GM18870 (cell line): Measurements from ENCODE around the gene PARD6G.
A peak's percentile ranks its signal among the peaks of the same experiment; 100 is the strongest.

ENCODE experiments used
- ATAC-seq: cut with Tn5 transposase; IDR thresholded peaks from one replicate; pipeline ENCODE4 v1.9.1; 2021; ENCODE audit warnings: moderate library complexity; ENCODE audit not compliant: unreplicated experiment

Gene PARD6G

GRCh38 chr18:80115035-80115434, 132.3 kb downstream of the PARD6G start:
- ATAC-seq, result no peak

- no peak for ATAC-seq
Measured at GRCh38 chr18:80112624-80113248, 134.6 kb downstream of the PARD6G start.

- ATAC-seq, result no peak
Measured at GRCh38 chr18:80109676-80110078, 137.6 kb downstream of the PARD6G start.

GRCh38 chr18:80108739-80109675, 138.3 kb downstream of the PARD6G start, which contains the start of gene ADNP2:
Gene ADNP2 (plus strand): TSS chr18:80109262. CDS start chr18:80117543, 8,281 bp downstream.
- peak; percentile 67 for ATAC-seq

GRCh38 chr18:80108121-80108536, 139.2 kb downstream of the PARD6G start:
- no peak for ATAC-seq

- no peak for ATAC-seq
Measured at GRCh38 chr18:80107426-80107825, 139.9 kb downstream of the PARD6G start.
